HG02840 (cell line): ENCODE data around the gene ABT1.
"Not testable (repeated sequence)": the region's sequence is repeated elsewhere in the genome, so short reads cannot be mapped to it uniquely, and the experiment has no call there.

Experiments used
- ATAC-seq: cut with Tn5 transposase; IDR thresholded peaks from one replicate; pipeline ENCODE4 v1.9.1; 2021; ENCODE audit warnings: mild to moderate bottlenecking, moderate library complexity, moderate number of reproducible peaks; ENCODE audit not compliant: unreplicated experiment, low FRiP score

ABT1 gene

DNA sequence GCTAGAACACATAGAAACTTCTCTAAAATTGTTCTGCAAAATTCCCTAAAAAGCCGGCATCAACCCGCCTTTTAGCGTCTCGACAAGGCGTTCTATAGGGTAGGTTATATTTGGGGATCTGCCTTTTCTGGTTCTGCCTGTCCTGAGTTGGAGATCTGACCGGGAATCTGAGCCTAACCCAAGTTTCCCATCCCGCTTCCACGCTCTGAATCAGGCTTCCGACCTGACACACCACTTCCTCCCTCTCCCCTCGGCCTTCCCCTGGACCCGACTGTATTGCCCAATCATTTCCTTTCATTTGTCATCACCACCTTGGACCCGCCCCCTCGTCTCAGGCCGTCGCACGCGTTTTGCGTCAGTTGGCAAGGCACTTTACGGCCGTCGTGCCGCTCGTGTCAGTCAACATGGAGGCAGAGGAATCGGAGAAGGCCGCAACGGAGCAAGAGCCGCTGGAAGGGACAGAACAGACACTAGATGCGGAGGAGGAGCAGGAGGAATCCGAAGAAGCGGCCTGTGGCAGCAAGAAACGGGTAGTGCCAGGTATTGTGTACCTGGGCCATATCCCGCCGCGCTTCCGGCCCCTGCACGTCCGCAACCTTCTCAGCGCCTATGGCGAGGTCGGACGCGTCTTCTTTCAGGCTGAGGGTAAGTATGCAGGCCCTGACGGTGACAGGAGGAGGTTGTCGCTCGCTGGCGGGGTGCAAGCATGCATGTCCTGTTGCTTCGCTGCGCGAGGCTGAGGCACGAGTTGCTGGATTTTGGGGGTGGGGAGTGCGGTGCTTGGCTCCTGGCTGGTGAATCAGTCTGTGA lies at the start of gene ABT1:
ABT1 (plus strand) TSS at position 375 of the 810 bp plus-strand sequence; CDS start at position 405, 30 bp downstream.
- ATAC-seq: peak; percentile 77

DNA sequence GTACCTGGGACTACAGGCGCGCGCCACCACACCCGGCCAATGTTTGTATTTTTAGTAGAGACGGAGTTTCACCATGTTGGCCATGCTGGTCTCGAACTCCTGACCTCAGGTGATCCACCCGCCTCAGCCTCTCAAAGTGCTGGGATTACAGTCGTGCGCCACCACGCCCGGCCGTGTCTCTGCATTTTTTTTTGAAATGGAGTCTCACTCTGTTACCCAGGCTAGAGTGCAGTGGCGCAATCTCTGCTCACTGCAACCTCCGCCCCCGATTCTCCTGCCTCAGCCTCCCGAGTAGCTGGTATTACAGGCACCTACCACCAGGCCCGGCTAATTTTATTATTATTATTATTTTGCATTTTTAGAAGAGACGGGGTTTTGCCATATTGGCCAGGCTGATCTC lies 49.4 kb upstream of the ABT1 start:
- not testable (repeated sequence) for ATAC-seq

DNA sequence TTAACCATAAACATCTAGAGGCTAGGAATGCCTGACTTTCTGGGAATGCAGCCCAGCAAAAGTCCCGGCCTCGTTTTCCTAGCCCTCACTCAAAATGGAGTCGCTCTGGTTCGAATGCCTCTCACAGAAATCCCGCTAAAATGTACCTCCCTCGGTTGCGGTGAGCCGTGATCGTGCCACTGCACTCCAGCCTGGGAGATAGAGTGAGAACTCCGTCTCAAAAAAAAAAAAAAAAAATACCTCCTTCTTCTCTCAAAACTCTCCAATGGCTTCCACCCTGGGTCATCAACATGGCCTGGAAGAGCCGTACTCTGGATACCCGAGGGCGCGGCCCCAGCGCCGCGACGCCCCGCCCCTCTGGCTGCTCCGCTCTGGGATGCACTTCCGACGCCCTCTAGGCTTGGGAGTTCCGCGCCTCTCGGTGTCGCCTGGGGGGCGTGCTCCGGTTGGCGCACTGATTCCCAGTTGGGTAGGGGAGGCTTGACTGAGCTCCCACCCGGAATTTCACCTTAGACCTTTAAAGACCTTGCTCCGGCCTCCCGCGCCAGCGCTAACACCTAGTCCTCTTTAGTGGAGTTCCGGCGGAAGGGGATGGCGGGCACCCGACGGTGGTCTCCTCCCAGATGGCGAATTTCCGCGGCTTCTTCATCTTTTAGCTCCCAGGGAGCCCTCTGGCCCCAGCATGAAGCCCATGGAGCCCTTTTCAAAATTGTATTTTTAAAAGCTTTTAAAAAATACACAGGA lies 46.3 kb upstream of the ABT1 start:
- no peak for ATAC-seq

DNA sequence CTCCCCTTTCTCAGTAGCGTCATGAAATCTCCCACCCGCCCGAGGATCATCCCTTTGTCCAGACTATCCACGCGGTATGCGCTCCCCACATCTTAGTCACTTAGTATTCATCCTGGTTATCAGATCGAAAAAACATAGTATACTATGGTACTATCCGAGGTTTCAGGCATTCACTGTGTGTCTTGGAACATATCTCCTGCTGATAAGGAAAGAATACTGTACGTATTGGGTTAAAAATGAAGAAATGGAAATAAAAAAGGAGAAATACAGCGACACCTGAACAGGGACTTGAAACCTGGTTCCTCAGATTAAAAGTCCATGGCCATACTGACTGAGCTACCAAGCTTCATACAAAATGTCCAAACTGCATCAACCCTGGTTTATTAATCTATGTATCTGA lies 44.5 kb upstream of the ABT1 start:
- ATAC-seq: no peak

DNA sequence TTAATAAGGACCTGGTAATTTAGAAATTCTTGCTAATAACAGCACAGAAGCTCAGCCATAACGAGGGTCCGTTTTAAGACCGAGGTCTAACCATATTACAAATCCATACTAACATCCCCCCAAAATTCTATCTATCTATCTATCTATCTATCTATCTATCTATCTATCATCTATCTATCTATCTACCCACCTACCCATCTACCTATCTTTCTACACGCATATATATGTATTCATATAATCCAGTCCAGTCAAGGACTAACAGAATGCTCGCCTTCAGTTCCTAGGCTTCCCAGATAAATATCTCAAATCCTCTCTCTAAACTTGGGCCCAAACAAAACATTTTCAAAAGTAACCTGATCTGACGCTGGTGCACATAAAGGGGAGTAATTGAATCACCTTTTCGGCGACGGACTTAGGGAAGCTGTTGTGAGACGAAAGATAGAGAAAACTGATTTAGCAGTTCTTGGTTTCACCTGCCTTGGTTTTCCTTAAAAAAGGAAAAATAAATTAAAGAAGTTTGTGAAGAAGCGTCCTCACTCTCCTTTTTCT lies 44.0 kb upstream of the ABT1 start:
- ATAC-seq: no peak

DNA sequence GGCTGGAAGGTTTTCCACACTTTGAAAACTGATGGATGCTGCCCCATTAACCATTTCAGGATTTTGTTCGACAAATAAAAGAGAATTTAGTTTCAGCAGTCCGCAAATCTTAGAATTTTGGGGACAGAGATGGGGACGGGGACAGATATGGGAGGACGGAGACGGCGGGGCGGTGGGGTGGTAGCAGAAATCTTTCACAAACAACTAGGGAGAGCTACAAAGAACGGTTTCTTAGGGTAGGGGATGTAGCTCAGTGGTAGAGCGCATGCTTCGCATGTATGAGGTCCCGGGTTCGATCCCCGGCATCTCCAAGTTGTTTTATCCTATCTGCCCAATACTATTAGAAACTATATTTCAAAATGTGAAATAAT lies 43.5 kb upstream of the ABT1 start:
- peak; percentile 34 for ATAC-seq

DNA sequence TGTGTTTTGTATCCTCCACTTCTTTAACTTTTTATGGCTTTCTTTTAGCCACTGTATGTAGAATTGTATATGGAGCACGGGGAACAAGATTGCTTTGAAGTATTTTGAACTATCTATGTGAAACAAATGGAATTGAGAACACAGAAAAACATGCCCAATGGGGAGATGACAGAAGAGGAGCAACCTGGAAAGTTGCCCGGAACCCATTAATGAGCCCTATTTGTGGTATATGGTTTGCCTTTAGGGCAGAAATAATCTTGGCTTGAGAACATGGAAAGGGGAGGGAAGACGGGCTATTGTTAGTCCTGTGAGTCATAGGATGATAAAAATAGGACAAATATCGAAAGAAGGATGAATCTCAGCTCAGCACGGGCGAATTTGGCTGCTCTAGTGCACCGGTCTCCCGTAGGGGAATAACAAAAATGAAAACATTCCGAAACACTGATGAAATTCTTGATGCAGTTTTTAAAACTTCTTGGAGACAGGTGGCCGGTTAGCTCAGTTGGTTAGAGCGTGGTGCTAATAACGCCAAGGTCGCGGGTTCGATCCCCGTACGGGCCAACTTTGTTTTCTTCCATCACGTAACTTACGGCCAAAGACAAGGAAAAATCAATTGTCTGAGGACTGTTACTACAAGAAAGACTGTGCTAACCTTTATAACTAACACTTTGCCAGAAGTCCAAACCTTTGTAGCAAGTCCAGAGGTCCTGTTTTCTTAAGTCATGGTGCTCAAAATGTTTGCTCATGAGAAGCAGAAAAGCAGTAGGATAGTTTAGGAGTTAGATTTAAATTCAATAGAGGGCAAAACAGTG lies 42.9 kb upstream of the ABT1 start:
- ATAC-seq: peak; percentile 39

DNA sequence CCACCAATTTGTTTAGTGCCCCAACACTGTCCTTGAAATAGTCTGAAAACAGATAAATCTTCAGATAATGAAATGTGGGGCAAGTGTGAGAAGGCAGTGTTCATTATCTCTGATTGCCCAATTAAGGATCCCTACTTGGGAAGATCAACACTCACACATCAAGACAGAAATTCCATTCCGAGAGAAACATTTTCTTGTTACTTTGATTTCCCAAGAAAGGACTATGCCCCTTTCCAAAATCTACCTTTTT lies 42.4 kb upstream of the ABT1 start:
- no peak for ATAC-seq

DNA sequence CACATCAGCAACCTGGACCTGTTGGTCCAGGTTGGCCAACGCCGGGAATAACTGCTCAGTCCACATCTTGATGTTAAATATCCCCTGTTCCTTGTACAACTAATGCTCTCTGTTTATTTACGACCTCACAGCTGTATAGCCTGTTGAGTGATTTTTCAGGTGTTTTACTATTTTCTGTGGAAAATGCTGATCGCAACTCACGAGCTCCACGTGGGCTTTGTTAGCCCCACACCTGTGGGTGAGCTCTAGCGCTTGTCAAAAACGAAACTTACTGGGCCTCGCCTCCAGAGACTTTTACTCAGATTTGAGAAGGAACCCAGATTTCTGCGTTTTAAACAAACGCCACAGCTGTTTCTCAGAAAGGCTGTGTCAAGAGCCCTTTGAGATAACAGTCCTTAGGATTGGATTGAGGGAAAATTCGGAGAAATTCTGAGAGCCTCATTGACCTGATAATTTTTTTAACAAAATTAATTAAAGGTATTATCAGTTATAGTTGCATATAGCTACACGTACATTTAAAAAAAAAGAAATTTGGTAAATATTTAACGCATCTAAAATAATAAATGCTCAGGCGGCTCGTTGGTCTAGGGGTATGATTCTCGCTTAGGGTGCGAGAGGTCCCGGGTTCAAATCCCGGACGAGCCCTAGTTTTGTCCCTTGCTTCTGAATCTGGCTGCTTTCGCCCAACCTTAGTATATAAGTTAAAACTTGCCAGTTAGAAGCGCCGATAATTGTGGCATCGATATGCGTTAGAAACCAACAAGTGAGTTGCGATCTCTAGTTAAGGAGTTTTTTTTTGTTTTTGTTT lies 41.9 kb upstream of the ABT1 start:
- no peak for ATAC-seq

DNA sequence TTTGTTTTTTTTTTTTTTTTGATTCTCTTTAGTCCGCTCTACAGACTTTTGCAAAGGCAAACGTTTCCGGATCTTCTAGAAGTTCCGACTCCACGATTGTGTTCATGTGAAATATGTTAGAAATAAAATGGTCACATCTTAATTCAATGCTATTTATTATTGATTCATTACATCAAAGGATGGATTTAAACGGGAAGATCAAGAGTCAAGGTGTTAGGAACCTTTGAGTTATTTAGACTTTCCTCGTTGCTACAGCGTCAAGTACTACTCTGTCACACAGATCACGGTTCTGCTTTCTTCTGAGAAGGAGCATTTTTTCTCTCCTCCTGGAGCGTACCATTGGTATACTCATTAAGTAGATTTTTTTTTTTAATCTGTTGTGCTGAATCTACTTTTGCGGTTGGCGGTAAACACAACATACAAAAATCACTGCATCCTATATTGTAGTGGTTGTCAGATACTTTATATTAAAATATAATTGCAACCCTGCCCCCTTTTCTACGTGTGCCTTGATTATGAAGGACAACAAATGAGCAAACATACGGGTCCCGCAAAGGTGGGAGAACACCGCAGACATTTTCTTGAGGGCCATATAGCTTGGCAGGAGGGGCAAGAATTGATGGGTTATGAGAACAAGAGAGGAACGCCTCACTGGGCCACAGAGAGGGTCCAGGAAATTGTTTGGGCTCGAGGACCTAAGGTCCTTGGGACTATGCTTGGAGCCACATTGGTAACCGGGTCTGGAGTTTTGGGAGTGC lies 41.1 kb upstream of the ABT1 start:
- no peak for ATAC-seq

DNA sequence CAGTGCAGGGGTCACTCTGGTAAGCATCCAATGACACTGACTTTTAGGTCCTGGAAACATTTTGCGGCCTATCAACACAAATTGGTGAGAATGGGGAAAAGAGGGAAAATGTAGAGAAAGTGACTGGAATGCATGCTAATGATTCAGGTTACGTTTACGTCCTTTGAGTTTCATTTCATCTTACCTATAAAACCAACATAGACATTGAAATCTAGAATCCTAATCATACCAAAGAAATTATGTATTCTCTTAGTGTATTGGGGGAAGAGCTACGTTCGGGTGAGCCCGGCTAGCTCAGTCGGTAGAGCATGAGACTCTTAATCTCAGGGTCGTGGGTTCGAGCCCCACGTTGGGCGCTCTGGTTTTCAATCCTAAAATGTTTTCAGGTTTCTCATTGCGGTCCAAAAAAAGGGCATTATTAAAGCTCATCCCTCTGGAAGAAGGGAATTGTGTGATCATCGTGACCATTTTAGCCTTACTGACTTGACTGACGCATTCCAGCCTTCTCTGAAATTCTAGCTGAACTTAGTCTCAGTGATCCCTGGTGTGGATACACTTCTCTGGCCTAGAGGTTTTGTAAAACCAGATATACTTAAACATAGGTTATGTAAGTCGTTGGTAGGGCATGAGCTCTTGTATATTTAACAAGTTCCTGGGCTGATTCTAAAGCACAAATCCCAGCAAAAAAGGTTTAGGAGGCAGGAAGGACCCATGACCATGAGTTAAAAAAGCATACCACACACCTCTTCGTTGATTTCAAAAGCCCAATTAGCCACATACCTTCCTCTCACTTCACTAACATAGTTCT lies 40.3 kb upstream of the ABT1 start:
- no peak for ATAC-seq

DNA sequence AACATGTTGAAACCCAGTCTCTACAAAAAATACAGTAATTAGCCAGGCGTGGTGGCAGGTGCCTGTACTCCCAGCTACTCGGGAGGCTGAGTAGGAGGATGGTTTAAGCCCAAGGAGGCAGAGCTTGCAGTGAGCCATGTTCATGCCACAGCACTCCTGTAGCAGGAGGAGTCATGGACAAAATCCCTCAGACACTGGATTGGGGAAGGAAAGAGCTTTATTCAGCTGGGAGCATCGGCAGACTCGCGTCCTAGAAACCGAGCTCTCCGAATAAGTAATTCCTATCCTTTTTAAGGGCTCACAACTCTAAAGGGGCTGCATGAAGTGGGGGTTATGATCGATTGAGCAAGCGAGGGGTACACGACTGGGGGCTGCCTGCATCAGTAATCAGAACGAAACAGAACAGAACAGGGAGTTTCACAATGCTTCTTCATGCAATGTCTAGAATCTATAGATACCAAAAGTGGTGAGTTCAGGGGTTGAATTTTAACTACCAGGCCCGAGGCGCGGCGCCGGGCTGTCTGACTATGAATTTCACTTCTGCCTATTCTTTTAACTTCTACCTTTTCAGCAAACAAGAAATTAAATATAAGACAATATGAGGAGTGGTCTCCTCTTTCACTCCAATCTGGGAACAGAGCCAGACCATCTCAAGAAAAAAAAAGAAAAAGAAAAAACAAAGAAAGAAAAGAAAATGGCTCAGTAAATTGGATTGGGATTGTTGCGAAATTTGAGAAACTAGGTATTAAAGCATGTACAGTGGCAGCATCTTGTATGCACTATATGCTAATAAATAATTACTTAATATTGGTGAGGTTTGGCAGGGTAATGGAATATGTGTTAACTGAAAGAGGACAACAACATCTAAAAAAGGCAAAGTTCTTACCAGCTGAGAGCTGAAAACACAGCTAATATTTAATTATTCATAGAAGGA lies 35.0 kb upstream of the ABT1 start:
- ATAC-seq: no peak

DNA sequence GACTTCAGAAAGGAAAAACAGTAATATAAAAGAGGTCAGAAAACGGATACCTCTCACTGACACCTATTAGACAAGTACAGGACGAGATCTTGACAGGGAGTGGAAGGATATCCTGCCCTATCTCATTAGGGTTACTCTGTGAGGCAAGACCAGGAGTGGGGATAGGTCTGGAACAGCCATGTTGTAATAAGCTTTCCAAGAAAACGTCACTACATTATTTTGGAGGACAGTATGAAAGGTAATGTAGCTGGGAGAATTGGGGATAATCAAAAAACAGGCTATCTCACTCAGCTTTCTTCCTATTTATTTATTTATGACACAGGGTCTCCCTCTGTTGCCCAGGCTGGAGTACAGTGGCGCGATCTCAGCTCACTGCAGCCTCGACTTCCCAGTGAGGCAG lies 33.3 kb upstream of the ABT1 start:
- ATAC-seq: no peak

DNA sequence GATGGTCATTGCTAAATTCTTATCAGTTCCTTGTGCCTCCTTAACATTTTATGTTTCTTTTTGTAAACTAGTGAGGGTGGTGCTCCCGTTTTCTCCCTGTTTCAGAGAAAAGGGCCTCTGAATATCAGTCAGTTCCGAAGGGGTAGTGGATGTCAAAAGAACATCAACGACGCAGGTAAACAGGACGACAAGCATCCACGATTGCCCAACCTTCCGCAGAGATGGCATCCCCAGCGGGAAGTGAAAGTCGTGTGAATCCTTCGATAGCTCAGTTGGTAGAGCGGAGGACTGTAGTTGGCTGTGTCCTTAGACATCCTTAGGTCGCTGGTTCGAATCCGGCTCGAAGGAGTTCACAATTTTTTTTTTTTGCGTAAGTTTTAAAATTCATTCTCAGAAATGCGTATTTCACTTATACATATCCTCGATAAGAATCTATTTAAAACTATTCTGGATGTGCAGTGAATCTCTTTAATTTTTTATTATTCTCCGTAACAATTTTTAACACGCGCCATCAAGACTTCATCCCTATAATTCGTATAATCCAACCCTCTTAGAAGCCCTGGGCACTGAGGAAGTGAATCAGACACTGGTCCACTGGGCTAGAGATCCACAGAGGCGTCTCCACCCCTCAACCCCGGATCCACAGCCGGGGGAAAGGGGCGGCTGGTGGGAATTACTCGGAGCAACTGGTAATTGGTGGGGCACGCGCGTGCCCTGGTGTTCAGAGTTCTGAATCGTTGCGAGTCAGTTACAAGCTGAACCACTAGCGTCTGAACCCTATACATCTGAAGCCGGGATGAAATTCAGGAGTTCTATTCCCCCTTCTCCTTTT lies 27.9 kb upstream of the ABT1 start:
- ATAC-seq: peak; percentile 58

DNA sequence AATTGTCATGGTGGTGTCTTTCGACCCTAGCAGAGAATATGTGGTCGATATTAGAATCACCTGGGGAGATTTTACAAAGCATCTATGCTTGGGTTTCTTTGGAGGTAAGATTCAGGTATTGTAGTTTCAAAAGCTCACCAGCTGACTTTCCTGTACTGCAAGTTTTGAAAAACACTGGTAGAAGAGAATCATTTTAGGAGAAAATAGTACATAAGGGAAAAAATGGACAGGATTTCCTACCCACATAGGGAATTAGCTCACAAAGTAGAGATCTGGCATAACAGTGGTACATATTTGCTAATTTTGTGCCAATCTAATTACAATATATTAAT lies 27.4 kb upstream of the ABT1 start:
- ATAC-seq: no peak

DNA sequence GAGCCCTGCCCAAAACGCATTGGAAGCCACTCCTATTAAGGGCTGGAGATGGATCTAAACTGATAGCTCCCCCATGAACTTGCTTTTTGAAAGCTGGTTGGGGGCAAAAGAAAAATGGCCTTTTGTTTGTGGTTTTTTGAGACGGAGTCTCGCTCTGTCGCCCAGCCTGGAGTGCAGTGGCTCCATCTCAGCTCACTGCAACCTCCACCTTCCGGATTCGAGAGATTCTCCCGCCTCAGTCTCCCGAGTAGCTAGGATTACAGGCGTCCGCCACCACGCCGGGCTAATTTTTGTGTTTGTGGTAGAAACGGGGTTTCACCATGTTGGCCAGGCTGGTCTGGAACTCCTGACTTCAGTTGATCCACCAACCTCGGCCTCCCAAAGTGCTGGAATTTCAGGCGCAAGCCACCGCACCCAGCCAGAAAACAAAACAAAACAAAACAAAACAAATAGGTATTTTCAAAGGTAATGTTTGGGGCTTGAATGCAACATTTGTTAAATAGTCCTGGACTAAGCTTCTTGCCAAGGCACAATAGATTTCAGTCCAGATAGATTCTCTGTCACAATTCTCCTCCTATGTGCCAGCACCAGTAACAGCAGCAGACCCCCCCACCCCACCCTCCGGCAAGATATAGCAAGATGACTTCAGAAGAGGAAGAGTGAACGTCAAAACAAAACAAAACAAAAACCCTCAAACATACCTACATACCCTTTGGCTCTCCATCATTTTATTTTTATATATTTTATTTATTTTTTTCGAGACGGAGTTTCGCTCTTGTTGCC lies 26.5 kb upstream of the ABT1 start:
- no peak for ATAC-seq
